ENCODE measurements around the gene ZBTB34.
A peak's percentile ranks its signal among the peaks of the same experiment; 100 is the strongest.

Gene ZBTB34

DNA sequence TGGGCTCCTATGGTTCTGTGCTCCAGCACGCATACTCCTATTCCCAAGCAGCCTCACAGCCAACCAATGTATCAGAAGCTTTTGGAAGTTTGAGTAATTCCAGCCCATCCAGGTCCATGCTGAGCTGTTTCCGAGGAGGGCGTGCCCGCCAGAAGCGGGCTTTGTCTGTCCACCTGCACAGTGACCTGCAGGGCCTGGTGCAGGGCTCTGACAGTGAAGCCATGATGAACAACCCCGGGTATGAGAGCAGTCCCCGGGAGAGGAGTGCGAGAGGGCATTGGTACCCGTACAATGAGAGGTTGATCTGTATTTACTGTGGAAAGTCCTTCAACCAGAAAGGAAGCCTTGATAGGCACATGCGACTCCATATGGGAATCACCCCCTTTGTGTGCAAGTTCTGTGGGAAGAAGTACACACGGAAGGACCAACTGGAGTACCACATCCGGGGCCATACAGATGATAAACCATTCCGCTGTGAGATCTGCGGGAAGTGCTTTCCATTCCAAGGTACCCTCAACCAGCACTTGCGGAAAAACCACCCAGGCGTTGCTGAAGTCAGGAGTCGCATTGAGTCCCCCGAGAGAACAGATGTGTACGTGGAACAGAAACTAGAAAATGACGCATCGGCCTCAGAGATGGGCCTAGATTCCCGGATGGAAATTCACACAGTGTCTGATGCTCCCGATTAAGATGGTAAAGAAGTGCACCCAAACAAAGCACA lies 19.9 kb downstream of the ZBTB34 start:
- no peak for DNase-seq

GRCh38 chr9:126880947-126881332 lies 20.5 kb downstream of the ZBTB34 start:
- DNase-seq: no peak

DNA sequence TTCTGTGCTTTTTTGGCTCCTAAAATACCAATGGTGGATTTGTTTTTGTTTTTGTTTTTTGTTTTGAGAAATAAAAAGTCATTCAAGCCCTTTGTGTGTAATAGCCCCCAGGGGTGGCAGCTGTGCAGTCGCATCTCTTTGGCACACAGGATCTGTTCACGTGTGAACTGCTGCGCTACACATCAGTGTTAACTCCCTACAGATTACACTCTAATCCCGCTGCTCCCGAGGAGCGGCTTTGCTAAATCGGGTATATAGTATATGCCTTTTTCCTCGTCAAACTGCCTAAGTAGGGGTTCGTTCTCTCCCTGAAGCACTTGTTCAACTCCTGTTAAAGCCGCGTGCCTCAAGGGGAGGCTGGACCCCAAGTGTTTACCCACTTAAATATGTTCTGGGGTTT lies 22.3 kb downstream of the ZBTB34 start:
- no peak for DNase-seq

DNA sequence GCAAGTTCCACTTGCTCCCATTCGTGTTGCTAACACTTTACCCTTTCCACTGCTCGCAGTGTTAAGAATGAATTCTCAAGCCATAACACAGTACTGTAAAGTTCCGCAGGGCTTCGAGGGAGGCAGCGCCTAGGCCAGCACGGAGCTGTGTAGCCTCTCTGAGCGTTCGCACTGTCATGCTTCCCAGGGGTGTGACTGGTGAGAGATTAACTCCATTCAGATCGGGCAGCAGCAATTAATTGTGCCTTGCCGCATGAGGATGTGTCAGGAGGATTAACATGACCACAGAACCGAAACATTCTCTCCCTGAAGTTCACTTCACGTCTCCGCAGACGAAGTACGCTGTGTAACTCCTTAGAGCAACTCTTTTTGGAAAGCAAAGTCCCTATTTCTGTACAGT lies 23.2 kb downstream of the ZBTB34 start:
- DNase-seq: no peak

- no peak for DNase-seq
These were observed 24.7 kb downstream of the ZBTB34 start for GRCh38 chr9:126885131-126885641.

DNA sequence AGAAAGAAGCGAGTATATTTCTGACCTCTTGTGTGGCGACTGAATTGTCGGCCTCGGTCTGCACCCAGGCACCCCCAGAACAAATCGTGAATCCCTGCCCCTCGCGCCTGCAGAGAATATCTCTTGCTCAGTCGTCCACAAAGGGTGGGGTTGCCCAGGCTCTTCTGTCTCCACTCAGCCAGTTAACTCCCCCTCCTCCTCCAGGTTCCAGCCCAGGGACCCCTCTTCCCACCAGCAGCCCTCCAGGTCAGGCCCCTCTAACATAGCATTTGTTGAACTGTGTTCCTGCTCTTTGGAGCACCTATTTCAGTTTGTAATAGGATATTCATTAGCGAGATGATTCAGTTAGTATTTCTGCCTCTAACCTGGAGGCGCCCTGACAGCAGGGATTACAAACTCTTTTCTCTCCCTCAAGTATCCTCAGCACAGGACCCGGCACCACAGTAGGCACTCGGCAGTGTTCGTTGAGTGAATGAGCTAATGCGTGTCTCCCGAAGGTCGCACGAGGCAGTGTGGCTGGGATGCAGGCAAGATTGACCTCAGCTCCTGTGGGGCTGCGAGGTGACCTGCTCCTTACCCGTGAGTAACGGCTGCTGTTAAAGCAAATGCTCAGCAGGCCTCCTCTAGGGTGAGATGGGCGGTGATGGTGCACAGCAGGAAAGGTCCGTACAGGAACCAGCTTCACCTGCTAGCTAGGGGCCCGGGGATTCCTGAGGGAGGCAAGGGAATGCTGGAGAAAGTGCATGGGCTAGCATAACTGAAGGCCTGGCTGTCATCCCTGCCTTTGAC lies 25.8 kb downstream of the ZBTB34 start:
- no peak for DNase-seq

DNA sequence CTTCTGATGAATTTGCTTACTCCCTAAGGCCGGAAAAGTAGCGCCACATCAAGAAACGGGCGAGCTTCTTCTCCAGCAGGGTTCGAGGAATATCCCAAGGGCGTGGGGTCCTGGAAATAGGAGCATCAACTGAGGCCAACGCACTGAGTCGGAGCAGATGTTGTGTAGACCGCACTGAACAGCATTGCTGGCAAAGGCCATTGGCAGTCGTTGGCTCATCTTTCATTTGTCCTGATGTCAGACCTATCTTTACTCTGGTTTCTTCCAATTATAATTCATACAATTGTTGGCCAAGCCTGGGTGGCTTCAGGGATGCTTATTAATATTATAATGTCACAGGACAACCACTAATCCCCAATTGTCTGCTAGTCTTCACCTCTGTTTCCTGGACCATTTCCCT lies 26.5 kb downstream of the ZBTB34 start:
- DNase-seq: no peak

DNA sequence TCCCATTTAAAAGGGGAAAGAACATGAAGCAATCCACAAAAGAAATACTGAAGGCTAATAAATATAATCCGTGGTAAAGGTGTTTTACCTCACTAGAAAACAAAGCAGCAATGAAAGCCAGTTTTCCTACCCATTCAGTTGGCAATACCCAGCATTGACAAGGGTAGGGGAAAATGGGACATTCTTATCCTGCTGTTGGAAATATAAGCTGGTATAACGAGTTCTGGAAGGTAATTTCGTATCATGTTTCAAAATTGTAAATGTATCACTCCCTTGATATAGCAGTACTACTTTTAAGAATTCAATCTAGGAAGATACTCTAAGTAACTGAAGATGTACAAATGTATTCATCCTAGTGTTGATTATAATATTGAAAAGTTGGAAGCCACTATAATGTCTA lies 31.2 kb downstream of the ZBTB34 start:
- DNase-seq: no peak

GRCh38 chr9:126893079-126893478 lies 32.6 kb downstream of the ZBTB34 start:
- DNase-seq: no peak

DNA sequence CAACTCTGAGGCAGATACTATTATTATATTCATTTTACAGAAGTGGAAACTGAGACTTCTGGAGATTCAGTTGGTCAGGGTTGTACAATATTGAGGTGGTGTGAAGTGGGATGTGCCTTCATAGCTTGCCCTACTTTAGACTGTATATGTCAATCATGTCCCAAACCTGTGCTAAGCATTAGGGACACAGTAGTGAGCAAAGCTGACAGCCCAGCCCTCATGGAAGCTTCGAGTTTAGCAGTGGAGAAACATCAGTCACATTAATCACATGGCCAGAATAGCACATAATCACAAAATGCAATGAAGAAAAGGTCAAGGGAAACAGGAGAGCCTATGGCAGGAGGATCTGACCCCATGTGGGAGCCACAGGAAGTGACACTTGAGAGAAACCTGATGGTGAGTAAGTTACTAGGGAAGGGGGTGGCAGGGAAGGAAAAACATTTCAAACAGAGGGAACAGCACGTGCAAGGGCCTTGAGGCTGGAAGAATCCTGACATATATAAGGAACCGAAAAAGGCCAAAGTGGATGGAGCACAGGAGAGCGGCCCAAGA lies 33.7 kb downstream of the ZBTB34 start:
- no peak for DNase-seq

GRCh38 chr9:126902210-126902609 lies 41.8 kb downstream of the ZBTB34 start:
- no peak for DNase-seq

- no peak for DNase-seq
These were observed 44.1 kb downstream of the ZBTB34 start for GRCh38 chr9:126904586-126904985.

GRCh38 chr9:126906091-126906490 lies 45.7 kb downstream of the ZBTB34 start:
- no peak for DNase-seq

GRCh38 chr9:126907058-126907457 lies 46.6 kb downstream of the ZBTB34 start:
- DNase-seq: no peak

DNA sequence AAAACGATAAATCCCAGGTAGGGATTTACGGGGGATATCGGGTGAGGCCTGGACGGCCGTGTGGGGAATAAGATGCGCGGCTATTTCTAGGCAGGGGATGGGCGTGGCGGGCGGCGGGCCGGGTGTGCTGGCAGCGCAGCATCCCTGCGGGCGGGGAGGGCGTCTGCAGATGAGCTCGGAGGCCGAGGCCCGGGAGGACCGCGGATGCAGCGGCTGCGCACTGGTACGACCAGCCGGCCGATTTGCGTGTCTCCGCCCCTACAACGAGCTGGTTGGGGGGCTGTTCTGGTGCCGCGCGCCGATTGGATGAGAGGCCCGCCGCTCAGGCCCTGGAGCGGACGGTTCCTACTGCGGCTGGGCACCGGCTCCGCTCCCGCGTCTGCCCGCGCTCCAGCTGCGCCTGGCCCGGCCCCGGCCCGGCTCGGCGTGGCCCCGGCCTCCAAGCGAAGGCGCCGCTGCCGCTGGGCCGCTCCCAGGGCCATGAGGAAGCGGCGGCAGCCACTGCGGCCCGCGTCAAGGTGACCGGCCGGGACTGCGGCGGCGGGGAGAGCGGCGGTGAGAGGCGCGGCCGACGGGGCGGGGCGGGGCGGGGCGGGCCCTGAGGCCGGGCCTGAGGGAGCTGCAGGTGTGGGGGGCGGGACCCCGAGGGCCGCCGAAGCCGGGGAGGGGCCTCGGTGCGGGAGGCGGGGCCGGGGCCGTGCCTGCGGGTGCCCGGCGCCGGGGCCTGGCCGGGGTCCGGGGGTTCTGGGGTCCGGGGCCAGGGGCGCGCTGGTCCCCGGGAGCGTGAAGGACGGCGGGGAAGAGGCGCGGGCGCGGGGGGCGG lies 54.2 kb downstream of the ZBTB34 start, which contains the start of gene RALGPS1:
Gene RALGPS1 (plus strand): TSS at position 325 of the 823 bp plus-strand sequence. CDS start 47,508 bp downstream, outside the sequence.
- peak; percentile 85 for DNase-seq

GRCh38 chr9:126915281-126915816 lies 54.9 kb downstream of the ZBTB34 start:
- DNase-seq: peak; percentile 27

DNA sequence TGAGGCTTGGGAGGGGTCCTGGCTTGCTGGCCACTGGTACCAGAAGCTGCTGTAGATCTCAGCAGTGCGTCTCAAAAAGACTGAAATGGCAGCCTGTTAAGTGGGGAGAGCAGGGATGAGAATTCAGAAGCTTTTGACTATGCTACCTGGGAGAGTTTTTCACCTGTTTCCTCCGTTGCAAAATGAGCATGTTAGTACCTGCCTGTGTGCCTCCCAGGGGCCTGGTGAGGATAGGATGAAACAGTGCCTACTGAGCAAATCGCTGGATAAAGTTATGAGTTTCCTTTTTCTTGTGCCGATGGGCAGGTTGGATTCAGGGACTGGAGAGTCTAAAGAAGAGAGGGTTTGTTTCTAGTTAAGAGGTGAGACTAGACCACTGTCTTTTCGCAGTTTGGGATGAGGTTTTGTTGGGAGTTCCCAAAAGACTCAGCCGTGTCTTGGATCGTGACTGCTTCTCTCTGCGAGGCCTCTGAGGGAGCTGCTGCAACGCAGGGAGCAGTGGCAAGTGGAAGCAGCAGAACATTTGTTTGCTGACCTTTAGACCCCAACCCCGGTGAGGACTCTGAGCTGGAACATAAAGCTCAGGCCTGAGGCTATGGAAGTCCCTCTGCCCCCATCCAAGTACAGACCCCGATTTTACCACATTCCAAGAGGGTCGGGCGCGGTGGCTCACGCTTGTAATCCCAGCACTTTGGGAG lies 55.6 kb downstream of the ZBTB34 start:
- no peak for DNase-seq

GRCh38 chr9:126916909-126917308 lies 56.5 kb downstream of the ZBTB34 start:
- no peak for DNase-seq

- DNase-seq: no peak
These were observed 58.8 kb downstream of the ZBTB34 start for GRCh38 chr9:126919193-126919592.

GRCh38 chr9:126925876-126926275 lies 65.4 kb downstream of the ZBTB34 start:
- no peak for DNase-seq

DNA sequence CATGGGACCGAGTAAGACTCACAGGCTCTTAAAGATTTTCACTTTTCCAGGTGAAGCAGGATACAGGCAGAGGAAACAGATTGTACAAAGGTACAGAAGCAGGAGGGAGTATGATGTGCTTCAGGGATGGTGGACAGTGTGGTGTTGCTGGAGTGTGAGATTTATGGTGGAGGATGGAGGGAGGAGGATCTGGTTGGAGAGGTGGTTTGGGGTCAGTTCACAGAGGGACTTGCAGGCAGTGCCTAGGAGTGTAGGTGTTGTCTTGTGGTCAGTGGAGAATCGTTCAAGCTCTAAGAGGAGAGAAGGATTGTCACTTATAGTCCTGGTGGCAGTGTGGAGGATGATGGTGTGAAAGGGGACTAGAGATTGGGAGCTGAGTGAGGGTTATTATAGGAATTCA lies 65.9 kb downstream of the ZBTB34 start:
- DNase-seq: no peak

GRCh38 chr9:126927419-126927818 lies 67.0 kb downstream of the ZBTB34 start:
- DNase-seq: no peak
